GM21526 (cell line): ENCODE measurements around the gene ARHGAP45.

ENCODE experiments used
- ATAC-seq: cut with Tn5 transposase; IDR thresholded peaks from one replicate; pipeline ENCODE4 v1.9.1; 2021; ENCODE audit warnings: moderate library complexity; ENCODE audit not compliant: unreplicated experiment, low FRiP score

The ARHGAP45 gene

GRCh38 chr19:1053176-1054101 lies 13.5 kb upstream of the ARHGAP45 start:
- ATAC-seq = no peak

- ATAC-seq = no peak
Observed at GRCh38 chr19:1054102-1055027, 12.6 kb upstream of the ARHGAP45 start.

GRCh38 chr19:1055028-1055425 lies 11.9 kb upstream of the ARHGAP45 start:
- no peak for ATAC-seq

GRCh38 chr19:1055886-1056620 lies 10.9 kb upstream of the ARHGAP45 start:
- no peak for ATAC-seq

- no peak for ATAC-seq
Observed at GRCh38 chr19:1057176-1057855, 9.7 kb upstream of the ARHGAP45 start.

GRCh38 chr19:1058112-1058511 lies 8.9 kb upstream of the ARHGAP45 start:
- ATAC-seq = no peak

GRCh38 chr19:1060689-1061088 lies 6.3 kb upstream of the ARHGAP45 start:
- ATAC-seq = no peak

- ATAC-seq = no peak
Observed at GRCh38 chr19:1061987-1062386, 5.0 kb upstream of the ARHGAP45 start.

GRCh38 chr19:1062387-1063029 lies 4.5 kb upstream of the ARHGAP45 start:
- no peak for ATAC-seq

GRCh38 chr19:1063030-1063908 lies 3.7 kb upstream of the ARHGAP45 start:
- ATAC-seq = no peak

- no peak for ATAC-seq
Observed at GRCh38 chr19:1063909-1064660, 2.9 kb upstream of the ARHGAP45 start.

- ATAC-seq = no peak
Observed at GRCh38 chr19:1064661-1065605, 2.0 kb upstream of the ARHGAP45 start.

- no peak for ATAC-seq
Observed at GRCh38 chr19:1065606-1066109, 1.3 kb upstream of the ARHGAP45 start.

GRCh38 chr19:1066251-1066747 lies 668 bp upstream of the ARHGAP45 start:
- ATAC-seq = no peak

GRCh38 chr19:1067341-1067957 lies 482 bp downstream of the ARHGAP45 start:
- no peak for ATAC-seq
